Breast epithelium (tissue), 3 donors: Measurements from ENCODE around the gene KCNIP4.

Experiments used
- CTCF ChIP-seq, 3 donors: fragments of 450-650 bp; IDR thresholded peaks; one replicate each; pipeline ENCODE4 v1.5.1; 2016 to 2017; ENCODE audit warnings: antibody characterized with exemption in 3 of 3, mild to moderate bottlenecking in 3 of 3, moderate library complexity in 3 of 3
- POLR2A ChIP-seq: fragments of 450-650 bp; IDR thresholded peaks from one replicate; pipeline ENCODE4 v1.6.1; 2016; ENCODE audit warnings: antibody characterized with exemption, mild to moderate bottlenecking, moderate library complexity

GRCh38 chr4:20687864-20688263, 1260.7 kb downstream of the KCNIP4 start:
- TF ChIP-seq POLR2A (no peak), CTCF (IDR thresholded peaks at IDR 0.05) (no peak)
